HG03066 (cell line): ENCODE data around the gene ZNF334.

ENCODE experiments used
- ATAC-seq: cut with Tn5 transposase; IDR thresholded peaks from one replicate; pipeline ENCODE4 v1.9.1; 2021; ENCODE audit warnings: low read depth; ENCODE audit not compliant: unreplicated experiment

The ZNF334 gene

GRCh38 chr20:46546298-46546697, 32.9 kb upstream of the ZNF334 start:
- ATAC-seq, result no peak

GRCh38 chr20:46545827-46546138, 32.4 kb upstream of the ZNF334 start:
- no peak for ATAC-seq

- no peak for ATAC-seq
Observed at GRCh38 chr20:46545077-46545826, 31.9 kb upstream of the ZNF334 start.

GRCh38 chr20:46544576-46544975, 31.2 kb upstream of the ZNF334 start:
- ATAC-seq, result no peak

- no peak for ATAC-seq
Observed at GRCh38 chr20:46543959-46544358, 30.6 kb upstream of the ZNF334 start.

- ATAC-seq, result no peak
Observed at GRCh38 chr20:46543033-46543432, 29.7 kb upstream of the ZNF334 start.

- ATAC-seq, result no peak
Observed at GRCh38 chr20:46541229-46541935, 28.0 kb upstream of the ZNF334 start.

GRCh38 chr20:46539113-46539512, 25.8 kb upstream of the ZNF334 start:
- ATAC-seq, result no peak

GRCh38 chr20:46530640-46531039, 17.3 kb upstream of the ZNF334 start:
- no peak for ATAC-seq

GRCh38 chr20:46523696-46524328, 10.5 kb upstream of the ZNF334 start:
- no peak for ATAC-seq

GRCh38 chr20:46523108-46523507, 9.7 kb upstream of the ZNF334 start:
- no peak for ATAC-seq

- no peak for ATAC-seq
Observed at GRCh38 chr20:46520976-46521579, 7.7 kb upstream of the ZNF334 start.

GRCh38 chr20:46520540-46520939, 7.2 kb upstream of the ZNF334 start:
- ATAC-seq, result no peak

GRCh38 chr20:46519471-46520068, 6.2 kb upstream of the ZNF334 start:
- ATAC-seq, result no peak

GRCh38 chr20:46509523-46509922, 3.8 kb downstream of the ZNF334 start:
- no peak for ATAC-seq

- no peak for ATAC-seq
Observed at GRCh38 chr20:46507760-46508407, 5.5 kb downstream of the ZNF334 start.

GRCh38 chr20:46505506-46505905, 7.9 kb downstream of the ZNF334 start:
- no peak for ATAC-seq

GRCh38 chr20:46501961-46502360, 11.4 kb downstream of the ZNF334 start:
- no peak for ATAC-seq

- ATAC-seq, result no peak
Observed at GRCh38 chr20:46501337-46501942, 11.9 kb downstream of the ZNF334 start.

- ATAC-seq, result no peak
Observed at GRCh38 chr20:46494077-46494476, 19.3 kb downstream of the ZNF334 start.
